Activated naive CD4-positive, alpha-beta T cell (primary cell): ENCODE results near the gene ABTB2.

Source experiments
- DNase-seq, 4 experiments: peaks; one replicate each; lab custom pipeline; 2025; lab: John Stamatoyannopoulos, UW

ABTB2 gene

DNA sequence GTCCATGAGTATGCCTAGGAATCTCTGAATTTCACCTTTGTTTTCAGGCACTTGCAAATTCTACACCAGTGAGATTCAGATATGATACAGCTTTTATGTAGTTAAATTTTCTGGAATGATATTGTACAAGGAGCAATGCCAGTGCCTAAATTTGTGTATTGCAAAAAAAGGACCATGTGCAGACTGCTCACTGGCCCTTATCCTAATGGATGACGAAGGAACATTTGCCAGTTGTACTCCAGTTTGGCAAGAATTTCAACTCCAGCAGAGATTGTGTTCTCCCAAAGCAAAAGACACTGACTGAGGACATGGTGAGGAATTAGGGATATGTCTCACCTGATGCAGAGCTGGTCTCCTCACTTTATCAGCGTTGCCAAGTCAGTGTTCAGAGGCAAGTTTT is 243.8 kb downstream of the ABTB2 start:
- DNase-seq: no peak

DNA sequence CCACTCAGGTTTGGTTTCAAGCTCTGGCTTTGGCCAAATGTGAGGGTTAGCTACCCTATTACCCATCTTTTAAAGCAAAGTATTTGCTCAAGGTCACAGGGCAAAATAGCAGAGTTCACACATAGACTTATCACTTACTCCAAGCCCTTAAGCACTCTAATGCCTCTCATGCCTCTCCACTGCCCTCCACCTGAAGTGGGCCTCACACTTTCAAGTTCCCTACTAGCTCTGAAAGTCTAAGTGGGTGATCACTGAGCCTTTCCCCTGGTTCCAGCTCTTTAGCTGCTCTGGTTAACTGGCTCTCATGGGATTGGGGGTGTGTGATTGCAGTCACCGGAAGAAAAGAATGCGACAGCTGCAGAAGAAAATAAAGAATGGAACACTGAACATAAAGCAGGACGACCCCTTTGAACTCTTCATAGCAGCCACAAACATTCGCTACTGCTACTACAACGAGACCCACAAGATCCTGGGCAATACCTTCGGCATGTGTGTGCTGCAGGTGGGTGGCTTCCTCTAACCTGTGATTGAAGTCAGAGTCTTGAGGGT is 246.0 kb downstream of the ABTB2 start:
- DNase-seq: no peak

DNA sequence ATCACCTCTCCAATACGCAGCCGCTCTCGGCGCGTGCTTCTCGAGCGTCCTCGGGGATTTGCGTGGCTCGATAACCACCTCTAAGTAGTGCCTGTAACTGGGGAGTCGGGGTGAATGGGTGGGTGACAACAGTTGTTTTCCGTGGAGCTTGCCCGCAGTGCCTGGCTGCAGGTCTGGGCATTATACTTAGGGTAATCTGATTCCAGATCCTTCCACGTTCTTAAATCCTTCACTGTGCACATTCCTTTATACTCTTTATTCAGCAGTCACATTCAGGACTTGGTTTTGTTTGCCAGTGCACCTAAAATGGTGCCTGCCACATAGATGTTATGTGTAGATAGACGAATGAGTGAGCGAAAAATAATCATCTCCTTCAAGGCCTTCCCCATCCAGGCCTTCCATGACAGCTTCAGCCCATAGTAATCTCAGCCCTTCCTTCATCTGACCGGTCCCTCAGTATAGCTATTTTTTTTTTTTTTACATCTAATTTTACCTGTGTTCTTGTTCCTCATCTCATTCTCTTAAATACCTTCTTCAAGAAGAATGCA is 251.8 kb downstream of the ABTB2 start:
- DNase-seq: no peak

DNA sequence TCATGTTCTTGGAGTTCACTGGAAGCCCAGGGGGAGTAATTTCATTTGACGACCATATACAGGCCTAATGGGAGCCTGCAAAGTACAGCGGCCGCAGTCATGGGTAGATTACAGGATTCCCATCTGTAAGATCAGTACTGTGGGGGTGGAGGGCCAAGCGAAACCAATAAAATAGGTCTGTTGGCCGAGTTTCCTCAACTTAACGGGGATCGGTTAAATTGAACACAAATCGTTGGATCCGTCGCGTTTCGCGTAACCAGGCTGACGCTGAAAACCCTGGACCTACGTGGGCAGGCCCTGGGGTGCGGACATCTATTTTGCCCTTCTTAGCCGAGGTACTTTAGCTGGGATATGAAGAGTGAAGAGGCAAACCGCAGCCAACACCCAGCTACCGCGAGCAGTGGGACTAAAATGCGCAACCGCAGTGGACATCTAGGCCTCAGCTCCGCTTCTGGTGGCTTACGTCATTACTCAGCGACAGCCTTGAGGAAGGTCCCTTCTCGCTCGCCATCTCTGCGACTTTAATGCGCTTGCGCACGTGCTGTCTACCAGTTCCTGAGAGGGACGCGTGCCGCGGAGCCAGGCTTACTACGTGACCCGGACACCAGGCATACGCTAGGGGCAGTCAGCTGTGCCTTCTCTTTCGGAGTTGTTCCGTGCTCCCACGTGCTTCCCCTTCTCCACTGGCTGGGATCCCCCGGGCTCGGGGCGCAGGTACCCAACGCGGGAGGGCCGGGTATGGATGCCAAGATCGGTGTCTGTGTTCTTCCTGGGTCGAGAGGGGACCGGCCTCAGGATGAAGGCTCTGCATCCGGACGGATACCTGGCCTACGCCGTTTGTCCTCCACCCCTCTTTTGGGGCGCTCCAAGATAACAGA is 252.5 kb downstream of the ABTB2 start, which contains the start of gene NAT10:
Gene NAT10, plus strand, starts transcription at position 551 of the 878 bp plus-strand sequence. CDS start 2,597 bp downstream, outside the sequence.
- peak; percentile 90 to 96 (median 94) for DNase-seq

DNA sequence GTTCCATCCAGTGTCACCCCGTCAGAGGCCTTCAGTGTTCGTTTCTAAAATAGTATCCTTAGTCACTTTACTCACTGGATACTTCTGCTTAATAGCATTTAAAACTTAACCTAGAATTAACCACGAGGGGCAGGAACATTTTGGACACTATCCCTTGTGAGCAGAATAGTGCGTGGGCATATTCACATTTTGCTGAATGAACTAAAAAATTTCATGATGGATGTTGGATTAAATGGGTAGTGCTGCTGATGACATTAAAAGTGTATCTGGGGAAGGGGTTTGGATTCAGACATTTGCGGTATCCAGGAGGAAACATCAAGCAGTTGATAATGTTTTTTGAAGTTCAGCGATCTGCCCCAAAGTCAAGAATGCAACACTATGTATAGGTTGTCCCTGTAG is 253.1 kb downstream of the ABTB2 start:
- no peak for DNase-seq
